Stomach smooth muscle (tissue), 2 donors: Measurements from ENCODE around the gene ABCD4.
A peak's percentile ranks its signal among the peaks of the same experiment; 100 is the strongest.

Experiments used
- H3K27ac ChIP-seq: one replicate; pipeline ENCODE4 v1.7.0; 2013; ENCODE audit warnings: mild to moderate bottlenecking, low read length, inconsistent platforms
- H3K27me3 ChIP-seq, 2 donors: one replicate each; pipeline ENCODE4 v1.7.0; 2013; ENCODE audit warnings: low read length in 2 of 2; ENCODE audit not compliant: insufficient read depth in 2 of 2, control insufficient read depth in 1 of 2
- H3K36me3 ChIP-seq, 2 donors: one replicate each; pipeline ENCODE4 v1.7.0; 2013; ENCODE audit warnings: low read length in 2 of 2; ENCODE audit not compliant: control insufficient read depth in 2 of 2, insufficient read depth in 2 of 2
- H3K4me1 ChIP-seq: one replicate; pipeline ENCODE4 v1.7.0; 2013; ENCODE audit warnings: low read length; ENCODE audit not compliant: control insufficient read depth, insufficient read depth
- H3K4me3 ChIP-seq, 2 donors: one replicate each; pipeline ENCODE4 v1.7.0; 2013; ENCODE audit warnings: low read length in 2 of 2
- H3K9ac ChIP-seq, 2 donors: one replicate each; pipeline ENCODE4 v1.7.0; 2013; ENCODE audit warnings: low read length in 2 of 2, mild to moderate bottlenecking in 1 of 2
- H3K9me3 ChIP-seq, 2 donors: one replicate each; pipeline ENCODE4 v1.7.0; 2013; ENCODE audit warnings: low read length in 2 of 2; ENCODE audit not compliant: control insufficient read depth in 2 of 2
- donor health status: healthy.
- donor health status: Pancreatic carcinoma.

Gene ABCD4

DNA sequence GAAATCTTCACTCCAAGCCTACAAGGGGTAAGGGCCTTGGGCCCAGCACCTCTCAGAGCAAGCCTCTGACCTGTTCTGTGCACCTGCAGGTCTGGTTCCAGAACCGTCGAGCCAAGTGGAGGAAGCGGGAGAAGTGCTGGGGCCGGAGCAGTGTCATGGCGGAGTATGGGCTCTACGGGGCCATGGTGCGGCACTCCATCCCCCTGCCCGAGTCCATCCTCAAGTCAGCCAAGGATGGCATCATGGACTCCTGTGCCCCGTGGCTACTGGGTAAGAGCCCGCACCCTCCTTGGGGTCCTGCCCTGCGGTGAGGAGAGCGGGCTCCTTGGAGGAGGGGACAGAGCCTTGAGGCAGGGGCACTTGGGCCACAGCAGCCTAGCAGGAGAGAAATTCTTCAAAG lies 43.2 kb downstream of the ABCD4 start:
- Histone ChIP-seq H3K9ac (no peak overlapping the region), H3K27me3 (peaks cover 2 to 13% of the 10 kb centered on the region in 2 donors), H3K4me1 (peaks cover 12% of the 10 kb centered on the region), H3K27ac (no peak overlapping the region), H3K36me3 (no peaks in the 10 kb centered on the region), H3K4me3 (no peak overlapping the region), H3K9me3 (no peaks in the 10 kb centered on the region)

DNA sequence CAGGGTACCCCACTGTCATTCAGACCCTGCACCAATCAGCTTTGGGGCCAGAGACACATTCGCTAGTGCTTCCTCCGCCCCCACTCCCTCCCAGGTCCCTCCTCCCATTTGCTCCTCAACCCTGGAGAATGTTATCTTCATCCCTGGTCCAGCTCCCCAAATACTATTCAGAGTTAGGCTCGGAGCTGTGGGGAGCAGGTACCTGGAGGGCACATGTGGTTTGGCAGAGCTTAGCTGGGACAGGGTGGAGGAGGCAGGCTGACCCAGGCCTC lies 44.0 kb downstream of the ABCD4 start:
- Histone ChIP-seq H3K36me3 (no peaks in the 10 kb centered on the region), H3K9me3 (no peaks in the 10 kb centered on the region), H3K9ac (peak overlapping the region in 1 of 2 donors; percentile 20), H3K27me3 (peaks cover 2 to 13% of the 10 kb centered on the region in 2 donors), H3K4me1 (peaks cover 12% of the 10 kb centered on the region), H3K27ac (no peak overlapping the region), H3K4me3 (peak overlapping the region in 1 of 2 donors; percentile 72)

DNA sequence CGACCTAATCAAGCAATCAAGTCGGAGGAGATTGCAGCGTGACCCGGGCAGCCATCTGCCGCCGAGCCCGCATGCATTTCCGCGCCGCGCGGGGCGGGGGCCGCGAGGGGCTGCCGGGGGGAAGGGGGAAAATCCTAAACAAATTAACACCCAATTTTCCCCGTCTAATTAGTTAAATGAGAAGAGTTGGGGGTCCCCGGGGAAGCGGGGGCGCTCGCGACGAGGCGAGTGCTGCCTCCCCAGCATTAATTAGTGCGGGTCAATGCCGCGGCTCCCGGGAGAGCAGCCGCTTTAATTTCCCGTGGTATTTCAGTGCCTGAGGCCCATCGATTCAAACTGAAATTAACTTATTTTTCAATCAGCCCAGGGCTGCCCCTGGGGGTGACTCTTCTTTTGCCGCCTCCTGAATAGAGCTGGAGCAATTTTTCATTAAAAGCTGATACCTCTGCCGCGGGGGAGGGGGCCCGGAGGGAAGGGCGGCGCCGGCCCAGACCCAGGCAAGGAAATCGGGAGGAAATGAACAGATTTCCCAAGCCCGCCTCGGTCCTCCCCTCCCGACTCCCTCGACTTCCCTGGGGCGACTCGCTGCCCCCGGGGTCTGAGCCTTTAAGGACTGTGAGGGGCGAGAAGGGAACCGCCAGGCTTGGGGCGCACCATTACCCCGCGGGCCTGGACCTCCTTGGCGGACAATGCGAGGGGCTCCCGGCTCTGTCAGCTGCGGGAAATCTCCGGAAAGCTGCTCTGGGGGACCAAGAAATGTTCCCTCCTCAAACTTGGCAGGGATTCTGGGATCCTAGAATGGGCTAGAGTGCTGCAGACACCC lies 44.6 kb downstream of the ABCD4 start:
- peak overlapping the region in 1 of 2 donors; percentile 45 for H3K9ac ChIP-seq
- no peaks in the 10 kb centered on the region for H3K9me3 ChIP-seq
- peaks cover 12% of the 10 kb centered on the region for H3K4me1 ChIP-seq
- peak overlapping the region; percentile 63 to 72 for H3K4me3 ChIP-seq
- H3K36me3 ChIP-seq: no peaks in the 10 kb centered on the region
- H3K27me3 ChIP-seq: peaks cover 2 to 13% of the 10 kb centered on the region in 2 donors
- H3K27ac ChIP-seq: no peak overlapping the region

- Histone ChIP-seq H3K4me1 (peaks cover 12% of the 10 kb centered on the region), H3K27me3 (peaks cover 2 to 13% of the 10 kb centered on the region in 2 donors), H3K9ac (peak overlapping the region in 1 of 2 donors; percentile 45), H3K27ac (no peak overlapping the region), H3K36me3 (no peaks in the 10 kb centered on the region), H3K4me3 (peak overlapping the region; percentile 63 to 72), H3K9me3 (no peaks in the 10 kb centered on the region)
Measured at GRCh38 chr14:74257078-74257940, 45.4 kb downstream of the ABCD4 start.

DNA sequence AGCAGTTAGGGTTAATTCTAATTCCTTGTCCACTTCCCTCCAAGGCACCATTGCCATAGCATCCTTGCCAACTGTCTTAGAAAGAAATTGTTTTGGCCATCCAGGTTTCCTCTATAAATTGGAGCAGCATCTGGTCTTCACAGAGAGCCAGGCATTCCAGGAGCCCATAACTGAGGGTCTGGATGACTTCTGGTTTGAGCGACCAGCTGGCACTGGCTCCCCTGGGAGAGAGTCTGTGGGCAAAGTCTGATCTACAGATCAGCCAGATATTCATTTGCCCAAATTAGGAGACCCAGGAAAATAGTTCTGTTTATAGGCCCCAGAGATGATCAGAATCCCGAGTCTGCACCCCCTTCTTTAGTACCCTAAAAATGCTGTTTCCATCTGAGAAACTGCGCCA lies 47.5 kb downstream of the ABCD4 start:
- no peak overlapping the region for H3K9ac ChIP-seq
- H3K9me3 ChIP-seq: no peaks in the 10 kb centered on the region
- no peak overlapping the region for H3K4me3 ChIP-seq
- no peak overlapping the region for H3K27ac ChIP-seq
- peaks cover 16% of the 10 kb centered on the region for H3K4me1 ChIP-seq
- no peaks in the 10 kb centered on the region for H3K36me3 ChIP-seq
- H3K27me3 ChIP-seq: peaks cover 7 to 13% of the 10 kb centered on the region in 2 donors

- no peak overlapping the region for H3K27ac ChIP-seq
- no peaks in the 10 kb centered on the region for H3K36me3 ChIP-seq
Measured at GRCh38 chr14:74249433-74250375, 53.0 kb downstream of the ABCD4 start.

DNA sequence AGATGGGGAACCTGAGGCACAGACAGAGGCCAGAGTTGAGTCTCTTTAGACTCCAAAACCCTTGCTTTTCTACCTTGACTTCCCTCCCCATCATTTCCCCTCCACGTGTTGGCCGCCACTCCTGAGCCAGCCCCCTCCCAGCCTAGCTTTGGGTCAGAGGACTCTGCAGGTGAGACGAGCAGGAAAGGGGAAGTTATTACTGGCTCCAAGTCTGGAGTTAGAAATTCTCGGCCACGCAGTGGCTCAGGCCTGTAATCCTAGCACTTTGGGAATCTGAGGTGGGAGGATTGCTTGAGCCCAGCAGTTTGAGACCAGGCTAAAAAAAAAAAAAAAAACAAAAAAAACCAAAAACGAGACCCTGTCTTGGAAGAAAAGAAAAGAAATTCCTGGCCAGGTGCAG lies 54.7 kb downstream of the ABCD4 start:
- peaks cover 20 to 38% of the 10 kb centered on the region in 2 donors for H3K27me3 ChIP-seq
- H3K27ac ChIP-seq: no peak overlapping the region
- H3K9ac ChIP-seq: no peak overlapping the region
- no peaks in the 10 kb centered on the region for H3K9me3 ChIP-seq
- H3K4me1 ChIP-seq: peaks cover 4% of the 10 kb centered on the region
- no peaks in the 10 kb centered on the region for H3K36me3 ChIP-seq
- no peak overlapping the region for H3K4me3 ChIP-seq

More at GRCh38 chr14:74249433-74250375, 53.0 kb downstream of the ABCD4 start:
- peaks cover 9 to 23% of the 10 kb centered on the region in 2 donors for H3K27me3 ChIP-seq
- H3K4me1 ChIP-seq: peaks cover 4% of the 10 kb centered on the region
- H3K9ac ChIP-seq: no peak overlapping the region
- H3K9me3 ChIP-seq: no peaks in the 10 kb centered on the region
- H3K4me3 ChIP-seq: no peak overlapping the region

- Histone ChIP-seq H3K36me3 (no peaks in the 10 kb centered on the region), H3K4me3 (no peak overlapping the region), H3K27ac (no peak overlapping the region), H3K4me1 (peaks cover 2% of the 10 kb centered on the region), H3K27me3 (peaks cover 34 to 47% of the 10 kb centered on the region in 2 donors), H3K9ac (no peak overlapping the region), H3K9me3 (no peaks in the 10 kb centered on the region)
Measured at GRCh38 chr14:74246542-74246941, 56.2 kb downstream of the ABCD4 start.

DNA sequence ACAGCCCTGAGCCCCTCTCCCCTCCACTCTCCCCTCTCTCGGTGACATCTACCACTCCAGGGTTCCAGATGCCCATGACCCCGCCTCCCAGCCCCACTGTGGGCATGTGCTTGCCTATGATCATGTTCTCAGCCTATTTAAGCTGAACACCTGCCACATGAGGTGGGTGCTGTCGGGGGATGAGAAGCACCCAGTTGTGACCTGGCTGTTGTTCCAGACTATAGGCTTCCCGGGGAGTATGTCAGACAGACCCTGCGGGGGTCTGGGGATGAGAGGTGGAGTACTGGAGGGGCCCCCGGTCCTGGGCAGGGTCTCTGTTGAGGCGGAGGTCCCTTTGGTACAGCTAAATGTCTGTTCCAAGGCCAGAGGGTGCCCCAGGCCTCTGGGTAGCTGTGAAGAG lies 57.4 kb downstream of the ABCD4 start:
- no peak overlapping the region for H3K9ac ChIP-seq
- no peak overlapping the region for H3K4me3 ChIP-seq
- no peaks in the 10 kb centered on the region for H3K9me3 ChIP-seq
- no peaks in the 10 kb centered on the region for H3K36me3 ChIP-seq
- no peak overlapping the region for H3K27ac ChIP-seq
- peaks cover 15% of the 10 kb centered on the region for H3K4me1 ChIP-seq
- peaks cover 47 to 59% of the 10 kb centered on the region in 2 donors for H3K27me3 ChIP-seq

DNA sequence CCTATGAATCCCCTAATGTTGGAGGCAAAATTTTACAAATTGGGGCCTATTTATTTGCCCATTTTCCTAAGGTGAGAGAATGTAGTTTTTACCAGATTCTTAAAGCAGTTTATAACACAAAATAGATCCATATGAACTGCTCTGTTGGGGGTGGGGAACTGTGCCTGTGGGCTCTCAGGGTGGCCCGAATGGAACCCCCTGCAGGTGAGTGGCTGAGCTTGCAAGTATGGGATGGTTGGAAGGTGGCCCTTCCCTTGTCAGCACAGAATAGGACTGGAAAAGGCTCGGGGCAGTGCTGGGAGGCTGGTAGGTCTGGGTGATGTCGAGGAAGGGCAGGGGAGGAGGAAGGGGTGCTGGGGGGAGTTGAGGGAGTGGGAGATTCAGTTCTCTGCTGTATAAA lies 58.6 kb downstream of the ABCD4 start:
- H3K27ac ChIP-seq: no peak overlapping the region
- H3K4me1 ChIP-seq: peaks cover 24% of the 10 kb centered on the region
- no peak overlapping the region for H3K4me3 ChIP-seq
- H3K36me3 ChIP-seq: no peaks in the 10 kb centered on the region
- peaks cover 59 to 66% of the 10 kb centered on the region in 2 donors for H3K27me3 ChIP-seq
- H3K9me3 ChIP-seq: no peaks in the 10 kb centered on the region
- H3K9ac ChIP-seq: no peak overlapping the region
